GM12872 (cell line): ENCODE results near the gene CPNE9.

Experiments used
- TF ChIP-seq, protein P1 (sequence below): IDR thresholded peaks from 3 replicates; pipeline ENCODE4 v1.5.1; 2011; ENCODE audit warnings: low read depth, mild to moderate bottlenecking, low read length, moderate library complexity; ENCODE audit not compliant: insufficient read depth

The CPNE9 gene

GRCh38 chr3:9749296-9749644 is 45.6 kb downstream of the CPNE9 start:
- TF ChIP-seq, protein P1, sequence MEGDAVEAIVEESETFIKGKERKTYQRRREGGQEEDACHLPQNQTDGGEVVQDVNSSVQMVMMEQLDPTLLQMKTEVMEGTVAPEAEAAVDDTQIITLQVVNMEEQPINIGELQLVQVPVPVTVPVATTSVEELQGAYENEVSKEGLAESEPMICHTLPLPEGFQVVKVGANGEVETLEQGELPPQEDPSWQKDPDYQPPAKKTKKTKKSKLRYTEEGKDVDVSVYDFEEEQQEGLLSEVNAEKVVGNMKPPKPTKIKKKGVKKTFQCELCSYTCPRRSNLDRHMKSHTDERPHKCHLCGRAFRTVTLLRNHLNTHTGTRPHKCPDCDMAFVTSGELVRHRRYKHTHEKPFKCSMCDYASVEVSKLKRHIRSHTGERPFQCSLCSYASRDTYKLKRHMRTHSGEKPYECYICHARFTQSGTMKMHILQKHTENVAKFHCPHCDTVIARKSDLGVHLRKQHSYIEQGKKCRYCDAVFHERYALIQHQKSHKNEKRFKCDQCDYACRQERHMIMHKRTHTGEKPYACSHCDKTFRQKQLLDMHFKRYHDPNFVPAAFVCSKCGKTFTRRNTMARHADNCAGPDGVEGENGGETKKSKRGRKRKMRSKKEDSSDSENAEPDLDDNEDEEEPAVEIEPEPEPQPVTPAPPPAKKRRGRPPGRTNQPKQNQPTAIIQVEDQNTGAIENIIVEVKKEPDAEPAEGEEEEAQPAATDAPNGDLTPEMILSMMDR = no peak

- TF ChIP-seq, protein P1 = no peak
Measured at GRCh38 chr3:9749645-9750555, 46.3 kb downstream of the CPNE9 start, which contains the start of gene OGG1. OGG1 (plus strand) TSS chr3:9749952; CDS start chr3:9750287, 335 bp downstream.

DNA sequence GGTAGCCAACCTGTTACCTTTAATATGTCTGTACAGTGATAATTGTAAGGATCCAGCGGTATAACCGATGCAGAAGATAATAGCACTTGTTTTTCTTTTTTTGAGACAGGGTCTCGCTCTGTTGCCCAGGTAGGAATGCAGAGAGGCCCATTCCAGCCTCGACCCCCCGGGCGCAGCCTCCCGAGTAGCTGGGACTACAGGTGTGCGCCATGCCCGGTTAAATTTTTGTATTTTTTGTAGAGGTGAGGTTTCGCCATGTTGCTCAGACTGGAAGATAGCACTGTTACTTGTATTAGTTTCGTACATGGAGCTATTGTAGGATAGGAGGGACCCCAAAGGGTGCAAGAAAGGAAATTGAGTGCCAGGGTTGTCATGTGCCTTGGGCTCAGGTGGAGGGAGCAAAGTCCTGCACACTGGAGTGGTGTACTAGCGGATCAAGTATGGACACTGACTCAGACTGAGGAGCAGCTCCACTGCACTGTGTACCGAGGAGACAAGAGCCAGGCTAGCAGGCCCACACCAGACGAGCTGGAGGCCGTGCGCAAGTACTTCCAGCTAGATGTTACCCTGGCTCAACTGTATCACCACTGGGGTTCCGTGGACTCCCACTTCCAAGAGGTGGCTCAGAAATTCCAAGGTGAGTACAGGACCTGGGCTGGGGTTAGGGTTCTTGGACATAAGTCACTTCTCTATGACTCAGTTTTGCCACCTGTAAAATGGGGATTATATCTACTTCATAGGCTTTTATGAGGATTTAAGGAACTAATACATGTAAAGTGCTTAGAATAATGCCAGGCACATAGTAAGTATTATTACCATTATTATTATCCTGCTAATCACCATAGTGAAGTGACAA is 47.2 kb downstream of the CPNE9 start:
- TF ChIP-seq, protein P1 = no peak

DNA sequence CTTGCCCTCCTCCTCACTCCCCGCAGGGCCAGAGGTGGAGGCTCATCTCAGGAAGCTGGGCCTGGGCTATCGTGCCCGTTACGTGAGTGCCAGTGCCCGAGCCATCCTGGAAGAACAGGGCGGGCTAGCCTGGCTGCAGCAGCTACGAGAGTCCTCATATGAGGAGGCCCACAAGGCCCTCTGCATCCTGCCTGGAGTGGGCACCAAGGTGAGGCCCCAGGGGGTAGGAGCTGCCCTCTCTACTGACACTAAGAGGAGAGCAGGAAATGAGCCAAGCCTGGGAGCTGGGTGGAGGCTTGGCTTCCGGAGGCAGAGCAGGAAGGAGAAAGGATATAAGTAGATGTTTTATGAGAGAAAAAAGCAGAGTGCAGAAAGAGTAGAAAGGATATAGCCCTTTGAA is 51.0 kb downstream of the CPNE9 start:
- TF ChIP-seq, protein P1 = no peak

DNA sequence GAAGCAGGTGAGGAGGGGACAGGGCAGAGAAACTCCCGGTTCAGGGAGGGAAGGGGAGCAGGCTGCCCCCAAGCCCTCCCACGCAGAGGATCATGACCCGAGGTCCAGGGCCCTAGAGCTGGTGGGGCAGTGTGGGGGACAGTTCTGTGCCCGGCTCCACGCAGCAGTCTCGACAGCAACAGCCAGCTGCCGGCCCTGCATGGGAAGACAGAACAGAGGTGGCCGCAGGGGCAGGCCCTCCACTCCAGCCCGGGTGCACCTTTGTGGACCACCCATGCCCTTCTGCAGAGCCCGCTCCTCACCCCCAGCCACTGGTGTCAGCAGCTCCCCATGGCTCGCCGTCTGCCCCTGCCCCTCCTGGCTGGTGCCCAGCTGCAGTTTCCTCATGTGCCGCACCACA is 53.8 kb downstream of the CPNE9 start:
- TF ChIP-seq, protein P1 = no peak

- TF ChIP-seq, protein P1 = no peak
Measured at GRCh38 chr3:9760779-9761505, 57.3 kb downstream of the CPNE9 start.

- TF ChIP-seq, protein P1 = no peak
Measured at GRCh38 chr3:9761919-9762318, 58.3 kb downstream of the CPNE9 start.
